Large intestine (tissue), 3 donors: Measurements from ENCODE around the gene DHRS7B. TPM values are rescaled to one million over a fixed set of nuclear protein-coding genes. Genes with fewer than 3 reads are reported as not detected.
"Not testable (repeated sequence)": the region's sequence is repeated elsewhere in the genome, so short reads cannot be mapped to it uniquely, and the experiment has no call there.

Source experiments
- DNase-seq, 2 donors: peaks; one replicate each; pipeline versions ENCODE4 v3.0.0 to v3.0.0-alpha.2; 2013
- H3K27ac ChIP-seq: one replicate; pipeline ENCODE4 v1.5.1; 2013; ENCODE audit warnings: low read length
- H3K27me3 ChIP-seq: 2 replicates; pipeline ENCODE4 v1.6.1; 2013; ENCODE audit warnings: low read length; ENCODE audit not compliant: control insufficient read depth, insufficient read depth
- H3K36me3 ChIP-seq: 2 replicates; pipeline ENCODE4 v1.6.1; 2013; ENCODE audit warnings: low read length; ENCODE audit not compliant: control insufficient read depth, insufficient read depth
- H3K4me1 ChIP-seq: one replicate; pipeline ENCODE4 v1.6.1; 2013; ENCODE audit warnings: low read length; ENCODE audit not compliant: control insufficient read depth, insufficient read depth
- H3K4me3 ChIP-seq: one replicate; pipeline ENCODE4 v1.5.1; 2013; ENCODE audit warnings: low read length
- H3K9me3 ChIP-seq: one replicate; pipeline ENCODE4 v1.6.1; 2013; ENCODE audit warnings: mild to moderate bottlenecking, low read depth, low read length, moderate library complexity; ENCODE audit not compliant: control insufficient read depth
- WGBS: methylation state at CpG from one replicate; pipeline ENCODE4 v1.1.5; 2013; ENCODE audit warnings: low lambda C conversion rate; ENCODE audit not compliant: insufficient coverage; 5-methylcytosine and 5-hydroxymethylcytosine counted together
- polyA plus RNA-seq: library from polyadenylated mRNA; unstranded; fragments of 120-200 nt; gene quantifications from one replicate; pipeline ENCODE4 v1.2.1, GENCODE V29; 2013

DHRS7B gene
- polyA plus RNA-seq, 1 donor = 29.2 TPM

- peak in 1 of 2 donors; percentile 36 for DNase-seq
- no CpG with 5 or more reads among the region's 9 CpGs for WGBS
- peak overlapping the region; percentile 89 for H3K4me3 ChIP-seq
- peak overlapping the region; percentile 93 for H3K27ac ChIP-seq
- no peaks in the 10 kb centered on the region for H3K27me3 ChIP-seq
- no peaks in the 10 kb centered on the region for H3K9me3 ChIP-seq
- H3K36me3 ChIP-seq = no peaks in the 10 kb centered on the region
- no peaks in the 10 kb centered on the region for H3K4me1 ChIP-seq
Observed at GRCh38 chr17:21127509-21128077, 829 bp downstream of the DHRS7B start.

GRCh38 chr17:21129023-21129681 lies 2.4 kb downstream of the DHRS7B start:
- Histone ChIP-seq H3K27ac (no peak overlapping the region), H3K36me3 (no peaks in the 10 kb centered on the region), H3K4me3 (no peak overlapping the region), H3K4me1 (no peaks in the 10 kb centered on the region), H3K9me3 (no peaks in the 10 kb centered on the region), H3K27me3 (no peaks in the 10 kb centered on the region)
- WGBS = 94% methylated on average over 3 of the region's 9 CpGs
- no peak for DNase-seq

GRCh38 chr17:21131137-21131536 lies 4.4 kb downstream of the DHRS7B start:
- H3K27ac ChIP-seq = no peak overlapping the region
- no peaks in the 10 kb centered on the region for H3K36me3 ChIP-seq
- H3K4me3 ChIP-seq = no peak overlapping the region
- no peaks in the 10 kb centered on the region for H3K9me3 ChIP-seq
- DNase-seq = no peak
- no peaks in the 10 kb centered on the region for H3K4me1 ChIP-seq
- WGBS = no CpG with 5 or more reads among the region's 4 CpGs
- H3K27me3 ChIP-seq = no peaks in the 10 kb centered on the region

- no peaks in the 10 kb centered on the region for H3K36me3 ChIP-seq
- no peak for DNase-seq
- no peaks in the 10 kb centered on the region for H3K27me3 ChIP-seq
- WGBS = no CpG with 5 or more reads among the region's 1 CpG
- H3K4me1 ChIP-seq = no peaks in the 10 kb centered on the region
- H3K27ac ChIP-seq = no peak overlapping the region
- H3K9me3 ChIP-seq = peaks cover 6% of the 10 kb centered on the region
- H3K4me3 ChIP-seq = no peak overlapping the region
Observed at GRCh38 chr17:21132428-21132827, 5.7 kb downstream of the DHRS7B start.

- no peaks in the 10 kb centered on the region for H3K36me3 ChIP-seq
- WGBS = no CpG with 5 or more reads among the region's 2 CpGs
- no peaks in the 10 kb centered on the region for H3K4me1 ChIP-seq
- no peak overlapping the region for H3K4me3 ChIP-seq
- DNase-seq = no peak
- no peak overlapping the region for H3K27ac ChIP-seq
- peaks cover 10% of the 10 kb centered on the region for H3K9me3 ChIP-seq
- H3K27me3 ChIP-seq = no peaks in the 10 kb centered on the region
Observed at GRCh38 chr17:21134559-21134958, 7.8 kb downstream of the DHRS7B start.

- Histone ChIP-seq H3K27ac (no peak overlapping the region), H3K36me3 (peaks cover 3% of the 10 kb centered on the region), H3K27me3 (no peaks in the 10 kb centered on the region), H3K4me3 (no peak overlapping the region), H3K4me1 (no peaks in the 10 kb centered on the region), H3K9me3 (peaks cover 12% of the 10 kb centered on the region)
- DNase-seq = no peak
- WGBS = no CpG with 5 or more reads among the region's 6 CpGs
Observed at GRCh38 chr17:21140911-21141310, 14.1 kb downstream of the DHRS7B start.

- H3K27ac ChIP-seq = no peak overlapping the region
- no peak overlapping the region for H3K4me3 ChIP-seq
- no peak for DNase-seq
- H3K27me3 ChIP-seq = no peaks in the 10 kb centered on the region
- peaks cover 12% of the 10 kb centered on the region for H3K9me3 ChIP-seq
- no CpG with 5 or more reads among the region's 2 CpGs for WGBS
- peaks cover 3% of the 10 kb centered on the region for H3K36me3 ChIP-seq
- H3K4me1 ChIP-seq = no peaks in the 10 kb centered on the region
Observed at GRCh38 chr17:21141331-21141730, 14.6 kb downstream of the DHRS7B start.

GRCh38 chr17:21142065-21142464 lies 15.3 kb downstream of the DHRS7B start:
- H3K27ac ChIP-seq, H3K4me1 ChIP-seq, H3K9me3 ChIP-seq, DNase-seq, H3K4me3 ChIP-seq, H3K27me3 ChIP-seq, H3K36me3 ChIP-seq: not testable (repeated sequence)
- no CpG with 5 or more reads among the region's 12 CpGs for WGBS

- no CpG with 5 or more reads among the region's 3 CpGs for WGBS
- no peak overlapping the region for H3K27ac ChIP-seq
Observed at GRCh38 chr17:21143695-21144094, 16.9 kb downstream of the DHRS7B start.

GRCh38 chr17:21144299-21144698 lies 17.5 kb downstream of the DHRS7B start:
- no CpG with 5 or more reads among the region's 3 CpGs for WGBS
- H3K4me3 ChIP-seq, H3K4me1 ChIP-seq, H3K36me3 ChIP-seq, H3K27me3 ChIP-seq, H3K9me3 ChIP-seq, H3K27ac ChIP-seq, DNase-seq: not testable (repeated sequence)

More at GRCh38 chr17:21143695-21144094, 16.9 kb downstream of the DHRS7B start:
- DNase-seq = no peak
- H3K36me3 ChIP-seq = peaks cover 3% of the 10 kb centered on the region
- no peaks in the 10 kb centered on the region for H3K4me1 ChIP-seq
- H3K27me3 ChIP-seq = no peaks in the 10 kb centered on the region
- H3K4me3 ChIP-seq = no peak overlapping the region
- H3K9me3 ChIP-seq = peaks cover 7% of the 10 kb centered on the region
